HG02870 (cell line): ENCODE measurements around the gene CHN2.

Source experiments
- ATAC-seq: cut with Tn5 transposase; IDR thresholded peaks from one replicate; pipeline ENCODE4 v1.9.1; 2021; ENCODE audit warnings: mild to moderate bottlenecking, moderate library complexity; ENCODE audit not compliant: unreplicated experiment

Gene CHN2

DNA sequence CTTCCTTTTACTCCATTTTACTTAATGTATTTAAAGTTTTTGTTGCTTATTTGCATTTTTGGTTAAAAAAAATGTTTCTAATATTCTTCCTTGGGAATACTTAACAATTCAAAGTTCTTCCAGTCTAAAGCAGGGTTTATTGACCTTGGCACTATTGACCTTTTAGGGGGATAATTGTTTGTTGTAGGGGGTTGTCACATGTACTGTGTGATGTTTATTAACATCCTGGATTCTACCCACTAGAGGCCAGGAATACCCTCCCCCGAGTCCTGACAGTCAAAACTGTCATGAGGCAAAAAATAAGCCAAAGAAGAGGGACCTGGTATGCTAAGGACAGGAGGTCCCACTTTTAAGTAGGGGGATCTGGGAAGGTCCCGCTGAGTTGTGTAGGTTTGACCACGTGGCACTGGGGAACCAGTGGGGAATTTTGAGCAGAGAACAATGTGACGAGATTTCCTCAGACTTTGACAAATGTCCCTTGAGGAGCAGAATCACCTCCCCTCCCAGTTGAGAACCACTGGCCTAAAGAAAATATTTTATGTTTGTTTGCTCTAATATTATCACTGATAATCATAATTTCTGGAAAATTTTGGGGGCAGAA lies 190.7 kb downstream of the CHN2 start:
- ATAC-seq = no peak

DNA sequence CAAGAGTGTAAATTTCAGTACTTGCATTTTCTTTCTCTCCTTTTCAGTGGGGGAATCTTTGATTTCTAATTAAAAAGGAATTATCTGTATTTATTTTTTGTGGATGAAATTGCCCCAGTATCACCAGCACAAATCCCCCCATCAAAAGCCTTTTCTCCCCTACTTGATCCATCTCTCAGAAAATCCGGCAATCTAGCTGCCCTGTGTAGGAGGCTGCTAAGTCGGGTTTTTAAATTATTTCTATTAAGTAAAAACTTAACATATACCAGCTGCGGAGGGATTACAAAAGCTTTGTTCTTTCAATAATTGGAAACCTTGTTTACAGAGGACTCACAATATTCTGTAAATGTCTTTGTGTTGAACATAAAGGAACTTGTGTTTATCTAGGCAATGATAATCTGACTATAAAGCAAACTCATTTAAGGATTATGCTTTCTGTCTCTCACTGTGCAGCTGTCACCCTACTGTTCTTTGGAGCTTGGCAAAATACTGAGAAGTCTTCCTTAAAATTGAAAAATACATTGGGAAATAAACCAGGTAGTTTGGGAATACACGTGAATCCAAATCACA lies 191.7 kb downstream of the CHN2 start:
- no peak for ATAC-seq

DNA sequence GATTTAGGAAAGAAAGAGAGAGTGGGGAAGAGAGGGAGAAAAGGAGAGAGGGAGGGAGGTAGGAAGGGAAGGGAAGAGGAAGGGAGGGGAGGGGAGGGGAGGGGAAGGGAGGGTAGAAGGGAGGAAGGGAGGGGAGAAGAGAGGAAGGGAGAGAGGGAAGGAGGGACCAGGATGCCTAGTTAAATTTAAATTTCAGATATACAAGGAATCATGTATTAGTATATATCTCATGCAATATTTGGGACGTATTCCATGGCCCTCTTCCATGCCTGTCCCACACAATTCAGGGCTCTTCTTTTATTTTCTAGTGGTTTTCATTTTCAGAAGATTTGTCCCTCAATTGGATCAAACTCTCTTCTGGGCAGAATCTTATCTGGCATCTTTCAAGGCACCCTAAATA lies 196.7 kb downstream of the CHN2 start:
- no peak for ATAC-seq

DNA sequence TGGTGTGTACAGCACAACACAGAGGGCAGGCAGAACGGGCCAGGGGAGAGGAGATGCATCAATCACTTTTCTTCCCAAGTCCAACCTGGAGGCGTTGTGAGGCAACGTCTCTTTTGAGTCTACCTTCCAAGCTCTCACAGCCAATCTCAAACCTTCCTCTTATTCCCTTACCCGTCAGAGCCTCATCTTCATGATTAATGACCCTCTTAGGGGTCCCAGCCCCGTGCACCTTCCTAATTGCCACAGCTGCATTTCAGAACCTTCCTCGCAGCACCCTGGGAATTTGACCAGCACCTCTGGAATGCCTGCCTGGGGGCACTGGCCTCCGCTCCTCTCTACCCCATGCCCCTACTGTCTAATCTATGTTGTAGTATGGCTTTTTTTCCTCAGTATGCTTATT lies 199.7 kb downstream of the CHN2 start:
- ATAC-seq = no peak

DNA sequence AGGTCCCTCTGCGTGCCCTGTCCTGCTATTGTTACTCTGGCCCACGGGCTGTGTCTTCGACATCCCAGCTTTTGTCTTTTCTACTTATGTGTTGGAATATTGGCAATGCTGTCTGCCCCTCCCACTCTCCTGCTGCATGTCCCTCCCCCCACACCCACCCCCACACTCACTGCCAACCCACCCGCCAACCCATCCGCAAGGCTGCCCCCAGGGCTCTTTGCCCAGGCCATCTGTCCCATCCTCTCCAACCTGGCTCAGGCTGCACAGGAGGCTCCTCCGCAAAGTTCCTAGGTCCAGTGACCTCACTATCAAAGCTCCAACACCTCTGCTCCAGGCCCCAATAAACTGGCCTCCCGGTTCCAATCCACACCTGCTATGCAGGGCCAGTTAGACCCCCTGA lies 202.0 kb downstream of the CHN2 start:
- no peak for ATAC-seq

DNA sequence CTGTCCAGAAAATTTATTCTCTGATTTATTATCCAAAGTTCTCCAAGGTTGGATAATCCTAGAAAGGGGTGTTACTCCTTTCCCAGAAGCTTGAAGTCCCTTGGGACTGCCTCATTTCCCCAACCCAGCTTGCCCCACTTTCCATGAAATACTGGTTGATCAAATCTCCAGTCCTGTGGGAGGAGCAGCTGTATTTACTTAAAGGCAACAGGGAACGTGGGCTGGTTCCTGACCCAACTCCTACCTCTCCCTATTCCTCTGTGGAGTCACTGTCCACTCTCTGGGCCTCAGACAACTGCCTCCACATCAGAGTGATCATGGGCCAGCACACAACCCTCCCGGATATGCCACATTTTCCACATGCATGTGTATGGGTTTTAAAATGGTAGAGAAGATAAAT lies 202.8 kb downstream of the CHN2 start:
- no peak for ATAC-seq

DNA sequence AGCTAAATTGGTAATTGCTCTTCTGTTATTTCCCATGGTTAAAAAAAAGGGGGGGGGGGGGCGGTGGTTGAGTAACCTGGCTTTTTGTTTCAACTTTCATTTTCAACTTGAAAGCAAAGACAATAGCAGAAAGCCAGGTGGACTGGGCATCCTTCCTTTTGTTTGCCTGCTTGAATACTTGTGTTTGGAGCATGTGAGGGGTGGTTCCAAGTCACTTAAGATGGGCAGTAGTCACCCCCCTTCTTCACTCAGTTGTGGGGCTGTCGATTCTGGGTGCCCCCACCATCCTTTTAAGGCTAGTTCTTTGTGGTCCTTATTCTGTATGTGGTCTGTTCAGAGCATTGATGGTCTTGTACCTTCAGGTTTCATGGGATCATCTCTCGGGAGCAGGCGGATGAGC lies 203.4 kb downstream of the CHN2 start:
- ATAC-seq = no peak

DNA sequence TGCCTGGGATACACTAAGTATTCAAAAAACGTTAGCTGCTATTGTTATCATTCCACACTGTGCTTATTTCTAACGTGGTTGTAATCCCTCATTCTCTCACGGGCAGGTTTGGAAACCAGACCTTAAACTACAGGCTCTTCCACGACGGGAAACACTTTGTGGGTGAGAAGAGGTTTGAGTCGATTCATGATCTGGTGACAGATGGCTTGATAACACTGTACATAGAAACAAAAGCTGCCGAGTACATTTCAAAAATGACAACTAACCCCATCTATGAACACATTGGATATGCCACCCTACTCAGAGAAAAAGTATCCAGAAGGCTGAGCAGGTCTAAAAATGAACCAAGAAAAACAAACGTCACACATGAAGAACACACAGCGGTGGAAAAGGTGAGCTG lies 205.9 kb downstream of the CHN2 start:
- ATAC-seq = no peak

DNA sequence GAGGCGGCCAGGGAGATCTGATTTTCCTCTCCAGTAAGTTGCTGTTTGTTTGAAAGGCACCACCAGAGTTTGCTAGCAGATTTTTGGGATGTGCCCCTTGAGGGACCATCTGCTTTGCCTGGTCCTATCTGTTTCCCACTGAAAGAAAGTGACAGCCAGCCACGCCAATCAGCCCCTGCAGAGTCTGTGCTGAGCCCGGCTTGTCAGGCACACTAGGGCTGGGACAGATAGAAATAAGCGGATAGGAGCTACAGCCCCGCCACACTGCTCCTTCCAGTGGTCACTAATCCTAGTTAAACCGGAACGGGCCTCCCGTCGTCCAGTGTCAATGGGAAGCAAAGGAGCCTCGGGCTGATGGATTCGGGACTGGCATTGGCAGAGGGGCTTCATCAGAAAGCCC lies 207.2 kb downstream of the CHN2 start:
- no peak for ATAC-seq

DNA sequence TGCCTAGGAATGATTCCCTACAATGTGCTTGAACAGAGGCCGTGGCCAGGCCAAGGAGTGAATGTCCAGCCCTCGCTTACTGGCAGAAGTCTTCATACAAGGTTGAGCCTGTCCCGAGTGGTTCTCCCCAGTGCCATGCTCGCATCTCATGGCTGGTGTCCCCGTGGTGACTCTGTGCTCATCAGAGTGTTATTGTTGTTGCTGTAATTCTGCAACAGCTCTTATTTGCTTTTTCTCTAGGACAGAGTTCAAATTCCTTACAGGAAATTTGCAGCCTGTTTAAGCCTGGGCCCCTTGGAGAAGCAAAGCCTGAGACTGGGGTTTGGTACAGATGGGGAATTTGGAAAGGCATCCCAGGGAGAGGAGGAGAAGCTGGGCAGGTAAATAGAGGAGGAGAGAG lies 211.3 kb downstream of the CHN2 start:
- no peak for ATAC-seq

DNA sequence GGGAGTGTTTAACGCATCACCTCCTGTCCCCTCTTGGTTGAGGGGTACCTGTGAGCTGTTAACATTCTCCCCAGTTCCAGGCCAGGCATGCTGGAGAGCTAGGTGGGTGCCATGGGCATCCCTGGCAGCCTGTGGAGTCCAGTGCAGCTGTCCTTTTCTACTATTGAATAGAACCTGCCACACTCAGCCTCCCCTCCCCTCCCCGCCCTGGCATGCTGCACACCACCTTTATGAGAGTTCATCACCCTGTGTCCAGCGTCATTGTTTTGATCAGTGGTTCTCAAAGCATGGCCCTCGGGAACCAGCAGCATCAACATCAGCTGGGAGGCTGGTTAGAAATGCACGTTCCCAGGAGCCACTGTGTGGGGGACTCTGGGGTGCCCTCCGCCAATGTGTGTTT lies 211.8 kb downstream of the CHN2 start:
- no peak for ATAC-seq

DNA sequence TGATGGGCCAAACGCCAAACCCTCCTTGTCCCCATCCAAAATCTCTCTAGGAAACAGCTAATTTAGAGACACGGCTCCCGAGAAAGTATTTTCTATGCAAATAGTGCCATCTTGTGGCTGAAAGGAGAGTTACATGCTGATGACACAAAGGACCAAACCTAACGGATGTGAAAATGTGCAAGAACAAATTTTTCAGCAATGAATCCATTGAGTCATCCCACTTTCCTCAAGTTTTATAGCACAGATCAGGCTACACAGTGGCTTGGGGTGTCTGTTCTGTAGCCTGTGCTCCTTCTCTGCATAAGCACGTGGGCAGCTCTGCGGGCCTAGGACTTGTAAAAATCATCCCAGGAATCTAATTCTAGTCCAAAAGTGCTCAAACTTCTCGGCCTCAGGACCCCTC lies 214.3 kb downstream of the CHN2 start:
- ATAC-seq = peak; percentile 48

DNA sequence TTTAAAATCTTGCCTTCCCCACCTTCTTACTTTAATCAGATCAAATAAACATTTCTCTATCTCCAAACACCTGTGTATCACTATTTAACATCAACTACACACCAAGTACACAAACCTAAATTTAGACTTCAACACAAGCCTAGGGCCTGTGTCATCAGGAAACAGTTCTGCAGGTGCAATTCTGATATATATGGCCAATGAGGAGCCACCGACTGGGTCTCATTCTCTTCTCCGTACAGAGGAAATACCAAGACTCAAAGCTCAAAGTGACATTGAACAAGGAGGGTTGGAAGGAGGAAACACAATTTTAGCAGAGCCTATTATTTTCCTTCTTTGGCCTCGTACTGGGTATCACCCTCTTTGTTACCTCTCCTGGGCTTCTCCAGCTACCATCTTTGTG lies 216.4 kb downstream of the CHN2 start:
- ATAC-seq = no peak

DNA sequence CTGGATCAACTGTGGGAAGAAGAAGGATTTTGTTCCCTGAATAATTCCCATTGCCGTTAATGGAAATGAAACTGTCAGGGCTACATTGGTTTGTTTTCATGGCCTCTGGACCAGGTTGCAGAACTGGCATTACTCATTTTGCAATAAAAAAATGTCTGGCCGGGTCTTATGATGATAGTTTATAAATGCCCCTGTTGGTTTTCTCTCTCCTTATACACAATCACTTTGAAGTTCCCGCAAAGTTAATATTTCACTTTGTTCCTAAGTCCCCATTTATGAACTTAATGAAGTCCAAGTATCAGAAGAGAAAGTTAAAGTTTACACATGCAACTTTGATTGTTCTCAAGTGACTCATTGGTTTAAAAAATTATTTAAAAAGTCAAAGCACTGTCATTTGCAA lies 218.3 kb downstream of the CHN2 start:
- no peak for ATAC-seq

DNA sequence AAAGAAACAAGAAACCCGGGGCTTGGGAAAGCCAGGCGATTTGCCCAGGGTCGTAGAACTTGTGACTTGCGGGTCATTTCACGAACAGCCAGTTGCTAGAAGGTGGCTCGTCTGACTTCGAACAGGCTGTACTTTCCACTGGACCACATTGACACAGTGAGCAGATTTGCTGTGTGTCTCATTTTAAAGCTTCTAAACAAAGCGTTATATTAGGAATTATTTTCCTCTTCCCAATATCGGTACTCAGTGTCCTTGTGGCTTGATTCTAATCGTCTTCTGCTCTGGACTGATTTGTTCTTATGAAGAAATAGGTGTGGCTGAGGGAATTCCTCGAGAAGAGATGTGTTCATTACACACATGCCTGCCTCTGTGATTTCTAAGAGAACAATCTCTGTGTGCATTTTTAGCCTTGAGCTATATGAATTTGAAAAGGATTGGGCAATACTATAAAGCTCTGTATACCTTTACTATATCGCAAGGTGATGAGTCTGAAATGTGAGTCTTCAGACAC lies 219.1 kb downstream of the CHN2 start:
- no peak for ATAC-seq

DNA sequence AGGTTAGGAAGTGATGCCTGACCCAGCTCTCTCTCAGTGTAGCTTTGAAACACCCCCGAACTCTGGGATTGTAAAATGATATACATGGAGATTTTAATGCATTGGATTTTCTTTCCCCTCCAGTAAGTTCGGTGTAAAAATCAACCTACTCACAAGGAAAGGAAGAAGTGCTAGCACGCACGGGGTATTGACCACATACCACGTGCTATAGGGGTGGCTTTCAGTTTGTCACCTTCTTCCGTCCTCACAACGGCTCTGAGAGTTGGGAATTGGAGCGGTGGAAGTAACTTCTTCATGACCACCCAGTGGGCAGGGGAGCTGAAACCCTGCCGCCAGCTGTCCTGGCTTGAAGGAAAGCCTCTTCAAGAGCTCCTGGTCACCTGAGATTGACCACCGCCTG lies 219.6 kb downstream of the CHN2 start:
- ATAC-seq = no peak

DNA sequence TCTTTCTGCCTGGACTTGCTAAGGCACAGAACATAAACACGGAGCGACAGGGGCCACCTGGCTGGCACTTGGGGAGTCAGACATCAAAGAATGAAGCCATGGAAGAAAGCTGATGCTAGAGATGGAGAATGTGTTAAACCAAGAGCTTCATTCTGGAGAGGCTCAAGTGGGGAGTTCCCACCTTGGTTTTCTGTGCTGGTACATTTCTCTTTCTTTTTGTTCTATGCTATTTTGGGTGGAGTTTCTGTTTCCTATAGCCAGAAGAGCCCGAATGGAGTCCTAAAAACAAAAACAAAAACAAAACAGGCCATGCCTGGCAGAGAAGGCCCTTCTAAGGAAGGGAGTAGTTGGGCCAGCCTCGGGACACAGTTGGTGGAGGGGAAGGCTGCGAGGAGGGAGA lies 220.6 kb downstream of the CHN2 start:
- ATAC-seq = no peak

DNA sequence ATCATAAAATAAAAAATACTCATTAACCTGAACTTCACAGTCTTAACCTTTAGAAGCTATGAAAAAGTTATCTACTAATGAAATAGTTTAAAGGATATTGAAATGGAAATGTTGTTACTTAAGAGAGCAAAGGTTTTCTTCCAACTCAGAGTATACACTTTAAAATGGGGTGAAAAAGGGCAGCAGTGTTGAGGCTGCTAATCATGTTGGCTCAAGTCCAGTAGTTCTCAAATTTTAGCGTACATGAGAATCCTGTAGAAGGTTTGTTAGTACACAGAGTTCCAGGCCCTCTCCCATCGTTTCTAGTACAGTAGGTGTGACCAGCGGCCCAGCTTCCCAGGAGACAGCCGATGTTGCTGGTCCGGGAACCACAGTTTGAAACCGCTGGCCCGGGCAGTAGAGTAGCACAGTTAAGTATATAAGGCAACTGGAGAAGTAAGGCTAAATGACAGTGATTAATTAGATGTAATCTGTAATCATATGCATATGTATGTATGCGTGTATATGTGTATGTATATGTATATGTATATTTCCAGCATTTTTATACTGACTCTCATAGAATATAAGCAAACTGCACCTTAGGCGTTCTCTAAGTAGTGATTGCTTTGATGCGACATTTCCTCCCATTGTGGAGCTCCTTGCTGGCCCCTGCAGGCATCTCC lies 221.8 kb downstream of the CHN2 start:
- ATAC-seq = no peak

DNA sequence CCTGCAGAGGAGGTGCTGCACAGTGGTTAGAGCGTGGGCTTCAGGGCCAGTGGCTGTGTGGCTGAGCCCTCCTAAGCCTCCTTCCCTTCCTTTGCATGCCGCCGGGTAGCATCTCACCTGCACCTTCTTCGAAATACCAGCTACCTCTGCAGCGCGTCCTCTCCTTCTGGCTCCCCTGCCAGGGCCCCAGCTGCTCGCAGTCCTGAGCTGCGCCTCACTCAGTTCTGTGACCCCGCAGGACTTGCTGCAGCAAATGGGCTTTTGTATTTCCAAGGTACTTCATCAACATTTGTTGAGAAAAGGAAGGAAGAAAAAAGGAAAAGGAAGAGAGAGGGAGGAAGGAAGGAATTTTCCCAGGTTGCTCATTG lies 222.3 kb downstream of the CHN2 start:
- ATAC-seq = no peak

DNA sequence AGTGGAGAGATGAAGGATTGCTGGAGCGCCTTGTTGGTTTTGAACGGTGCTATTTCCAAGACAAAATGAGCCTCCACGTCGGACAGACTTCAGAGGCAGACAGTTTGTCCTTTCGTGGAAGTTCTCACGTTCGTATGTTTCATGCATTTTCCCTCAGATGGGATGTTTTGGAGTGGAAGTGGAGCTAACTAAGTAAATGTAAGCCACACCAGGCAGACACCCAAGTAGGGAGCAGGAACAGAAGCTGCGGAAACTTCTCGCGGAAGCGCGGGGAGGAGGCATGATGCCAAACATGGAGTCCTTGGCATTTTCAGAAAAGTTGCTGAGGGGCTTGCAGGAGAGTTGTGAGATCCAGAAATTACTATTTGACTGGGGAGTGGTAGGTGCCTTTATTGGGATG lies 223.5 kb downstream of the CHN2 start:
- ATAC-seq = no peak

DNA sequence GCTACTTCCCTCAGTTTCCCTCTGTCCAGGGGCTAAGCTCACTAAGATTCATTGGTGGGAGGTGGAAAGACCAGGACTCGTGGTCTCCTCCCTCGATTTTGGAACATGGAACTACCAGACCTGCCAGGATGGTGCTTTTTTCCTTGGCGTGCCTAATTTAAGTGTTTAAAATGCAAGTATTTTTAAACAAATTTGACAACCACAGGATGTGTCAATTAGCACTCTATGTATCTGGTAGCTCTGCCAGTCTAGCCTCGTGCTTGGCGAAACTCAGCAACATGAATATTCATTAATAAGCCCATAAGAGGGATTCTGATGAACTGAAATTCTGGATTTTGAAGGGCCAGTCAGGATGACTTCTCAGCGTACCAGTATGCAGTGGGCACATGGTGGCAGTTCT lies 224.1 kb downstream of the CHN2 start:
- ATAC-seq = no peak

DNA sequence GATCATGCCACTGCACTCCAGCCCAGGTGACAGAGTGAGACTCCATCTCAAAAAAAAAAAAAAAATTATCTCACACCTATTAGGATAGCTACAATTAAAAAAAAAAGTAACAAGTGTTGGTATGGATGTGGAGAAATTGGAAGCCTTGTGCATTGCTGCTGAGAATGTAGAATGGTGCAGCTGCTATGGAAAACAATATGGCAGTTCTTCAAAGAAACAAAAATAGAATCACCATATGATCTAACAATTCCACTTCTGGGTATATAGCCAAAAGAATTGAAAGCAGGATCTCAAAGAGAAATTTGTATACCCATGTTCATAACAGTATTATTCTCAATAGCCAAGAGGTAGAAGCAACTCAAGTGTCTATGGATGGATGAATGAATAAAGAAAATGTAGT lies 225.4 kb downstream of the CHN2 start:
- ATAC-seq = no peak
